IPS DF 6.9 (cell line): ENCODE data around the gene SIGLEC11.
"Not testable (repeated sequence)": the region's sequence is repeated elsewhere in the genome, so short reads cannot be mapped to it uniquely, and the experiment has no call there.

Experiments used
- DNase-seq: peaks from one replicate; pipeline ENCODE4 v3.0.0-alpha.2; 2013; ENCODE audit warnings: low read depth, low spot score
- H3K27ac ChIP-seq: one replicate; pipeline ENCODE4 v1.5.1; 2013; ENCODE audit warnings: low read length, control low read depth
- H3K27me3 ChIP-seq: 2 replicates; pipeline ENCODE4 v1.6.1; 2013; ENCODE audit warnings: mild to moderate bottlenecking, low read length; ENCODE audit not compliant: control insufficient read depth, insufficient read depth
- H3K36me3 ChIP-seq: 2 replicates; pipeline ENCODE4 v1.6.1; 2013; ENCODE audit warnings: low read length; ENCODE audit not compliant: control insufficient read depth, insufficient read depth
- H3K4me1 ChIP-seq: 2 replicates; pipeline ENCODE4 v1.6.1; 2013; ENCODE audit warnings: low read length; ENCODE audit not compliant: control insufficient read depth, insufficient read depth
- H3K4me3 ChIP-seq: 2 replicates; pipeline ENCODE4 v1.5.1; 2013; ENCODE audit warnings: mild to moderate bottlenecking, low read length
- H3K9me3 ChIP-seq: 2 replicates; pipeline ENCODE4 v1.6.1; 2013; ENCODE audit warnings: low read length, inconsistent platforms; ENCODE audit not compliant: control insufficient read depth, insufficient read depth
- WGBS: extraction: QIAGEN DNeasy Blood & Tissue Kit; methylation state at CpG from one replicate; pipeline ENCODE4 v1.1.7; 2013; ENCODE audit warnings: mixed read lengths, missing lambda C conversion rate; ENCODE audit not compliant: insufficient read length, insufficient coverage; 5-methylcytosine and 5-hydroxymethylcytosine counted together

Gene SIGLEC11

GRCh38 chr19:49968279-49968922, 7.4 kb upstream of the SIGLEC11 start:
- Histone ChIP-seq H3K9me3 (no peaks in the 10 kb centered on the region), H3K4me3 (no peak overlapping the region), H3K36me3 (no peaks in the 10 kb centered on the region), H3K4me1 (no peaks in the 10 kb centered on the region), H3K27ac (no peak overlapping the region), H3K27me3 (no peaks in the 10 kb centered on the region)
- no peak for DNase-seq
- no CpG with 5 or more reads among the region's 5 CpGs for WGBS

GRCh38 chr19:49959892-49960291, 1.1 kb downstream of the SIGLEC11 start:
- no CpG with 5 or more reads among the region's 12 CpGs for WGBS
- not testable (repeated sequence) for H3K36me3 ChIP-seq, H3K4me3 ChIP-seq, H3K4me1 ChIP-seq, DNase-seq, H3K27ac ChIP-seq, H3K9me3 ChIP-seq, H3K27me3 ChIP-seq

DNA sequence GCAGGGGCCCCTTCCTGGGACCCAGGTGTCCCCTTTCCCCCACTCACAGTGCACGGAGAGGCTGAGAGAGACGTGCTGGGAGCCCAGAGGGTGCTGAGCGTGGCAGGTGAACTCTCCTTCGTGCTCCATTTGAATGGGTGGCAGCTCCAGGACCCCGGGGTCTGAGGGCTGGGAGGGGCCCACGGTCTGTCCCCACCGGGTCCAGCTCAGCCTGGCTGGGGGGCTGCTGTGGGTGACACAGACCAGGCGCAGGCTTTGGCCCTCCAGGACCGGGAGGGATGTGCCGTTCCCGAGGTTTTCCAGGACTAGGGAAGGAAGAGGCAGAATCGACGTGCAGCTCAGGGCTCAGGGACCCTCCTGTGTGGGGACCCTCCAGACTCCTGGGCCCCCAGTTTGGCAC, 2.4 kb downstream of the SIGLEC11 start:
- H3K27ac ChIP-seq, H3K4me1 ChIP-seq, DNase-seq, H3K27me3 ChIP-seq, H3K36me3 ChIP-seq, H3K9me3 ChIP-seq, H3K4me3 ChIP-seq: not testable (repeated sequence)
- WGBS, result no CpG with 5 or more reads among the region's 13 CpGs

- no CpG with 5 or more reads among the region's 9 CpGs for WGBS
- not testable (repeated sequence) for H3K9me3 ChIP-seq, H3K27me3 ChIP-seq, DNase-seq, H3K4me3 ChIP-seq, H3K36me3 ChIP-seq, H3K27ac ChIP-seq, H3K4me1 ChIP-seq
Observed at GRCh38 chr19:49958144-49958543, 2.8 kb downstream of the SIGLEC11 start.

- Histone ChIP-seq H3K27ac (no peak overlapping the region), H3K36me3 (no peaks in the 10 kb centered on the region), H3K27me3 (no peaks in the 10 kb centered on the region), H3K4me3 (no peak overlapping the region), H3K9me3 (no peaks in the 10 kb centered on the region), H3K4me1 (peaks cover 2% of the 10 kb centered on the region)
- WGBS, result no CpG with 5 or more reads among the region's 10 CpGs
- no peak for DNase-seq
Observed at GRCh38 chr19:49957262-49957915, 3.6 kb downstream of the SIGLEC11 start.

DNA sequence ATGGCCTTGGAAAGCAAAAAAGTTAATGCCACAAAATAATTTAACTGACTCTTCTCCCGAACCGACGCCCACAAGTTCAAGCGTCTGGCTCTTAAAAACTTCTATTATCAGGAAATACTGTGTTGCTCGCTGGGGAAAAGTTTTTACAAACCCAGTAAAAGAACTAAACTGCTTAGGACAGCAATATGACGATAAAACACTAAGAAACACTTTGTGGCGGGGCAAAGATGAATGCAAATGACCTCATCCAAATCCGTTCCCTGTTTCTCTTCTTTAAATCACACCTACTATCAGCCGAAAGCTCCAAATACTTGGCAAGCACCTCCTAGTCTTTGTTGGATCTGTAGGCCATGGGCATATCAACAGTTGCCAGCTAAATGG, 4.9 kb downstream of the SIGLEC11 start:
- Histone ChIP-seq H3K4me1 (peaks cover 2% of the 10 kb centered on the region), H3K27ac (no peak overlapping the region), H3K9me3 (no peaks in the 10 kb centered on the region), H3K36me3 (no peaks in the 10 kb centered on the region), H3K27me3 (no peaks in the 10 kb centered on the region), H3K4me3 (no peak overlapping the region)
- no CpG with 5 or more reads among the region's 9 CpGs for WGBS
- DNase-seq, result no peak

GRCh38 chr19:49954933-49955332, 6.0 kb downstream of the SIGLEC11 start:
- no peaks in the 10 kb centered on the region for H3K27me3 ChIP-seq
- H3K4me1 ChIP-seq, result peaks cover 2% of the 10 kb centered on the region
- DNase-seq, result no peak
- no peak overlapping the region for H3K27ac ChIP-seq
- no CpG with 5 or more reads among the region's 11 CpGs for WGBS
- no peaks in the 10 kb centered on the region for H3K36me3 ChIP-seq
- no peaks in the 10 kb centered on the region for H3K9me3 ChIP-seq
- no peak overlapping the region for H3K4me3 ChIP-seq

DNA sequence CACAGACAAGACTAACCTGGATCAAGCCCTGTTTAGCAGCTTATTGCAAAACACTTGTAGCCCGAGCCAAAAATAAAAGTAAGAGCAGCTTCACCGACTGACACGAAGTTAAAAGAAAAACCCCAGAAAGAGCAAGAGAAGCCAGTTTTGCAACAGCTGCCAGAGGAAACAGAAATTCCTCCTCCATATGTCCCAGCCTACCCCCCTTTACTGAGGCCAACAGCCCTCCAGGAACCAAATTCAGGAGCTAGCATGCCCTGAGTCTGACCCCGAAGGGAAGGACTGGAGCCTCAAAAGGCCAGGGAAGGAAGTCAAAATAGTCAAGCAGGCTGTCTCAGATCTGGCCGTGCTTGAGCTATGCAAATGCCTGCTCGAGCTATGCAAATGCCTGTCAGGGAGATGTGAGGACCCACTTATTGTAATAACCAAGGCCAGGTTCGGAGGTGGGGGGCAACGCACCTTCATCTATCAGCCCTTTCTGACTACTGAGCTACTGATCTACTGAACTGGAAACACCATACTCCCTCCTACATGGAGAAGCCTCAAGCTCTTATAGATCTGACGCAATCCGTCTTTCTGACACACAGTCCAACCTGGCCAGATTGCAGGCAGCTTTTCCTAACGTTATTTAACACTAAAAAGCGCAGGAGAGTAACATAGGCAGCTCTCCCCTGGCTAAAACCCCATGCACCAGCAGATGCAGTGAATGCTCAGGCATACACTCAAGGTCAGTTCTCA, 6.7 kb downstream of the SIGLEC11 start:
- no CpG with 5 or more reads among the region's 12 CpGs for WGBS
- H3K27ac ChIP-seq, result no peak overlapping the region
- H3K9me3 ChIP-seq, result no peaks in the 10 kb centered on the region
- no peaks in the 10 kb centered on the region for H3K36me3 ChIP-seq
- peaks cover 2% of the 10 kb centered on the region for H3K4me1 ChIP-seq
- H3K4me3 ChIP-seq, result no peak overlapping the region
- no peaks in the 10 kb centered on the region for H3K27me3 ChIP-seq
- DNase-seq, result no peak

DNA sequence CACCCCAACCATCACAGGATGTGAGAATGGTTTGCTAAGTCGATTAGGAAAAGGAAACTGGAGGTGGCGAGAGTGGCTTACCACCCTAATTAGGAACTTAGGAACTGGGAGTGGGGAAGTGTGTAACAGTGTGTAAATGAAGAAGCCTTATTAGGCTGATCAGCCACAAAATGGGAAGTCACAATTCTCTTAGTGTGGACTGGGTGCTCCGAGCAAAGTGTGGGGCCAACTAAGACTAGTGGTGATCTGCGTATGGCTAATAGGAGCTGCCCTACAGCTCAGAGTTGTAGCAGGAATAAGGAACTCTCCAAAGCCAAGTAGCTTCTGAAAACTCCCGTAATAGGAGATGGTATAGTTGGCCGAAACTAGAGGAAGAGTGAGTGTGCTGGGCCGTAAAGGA, 7.6 kb downstream of the SIGLEC11 start:
- no peak for DNase-seq
- no peak overlapping the region for H3K4me3 ChIP-seq
- peaks cover 2% of the 10 kb centered on the region for H3K4me1 ChIP-seq
- H3K9me3 ChIP-seq, result no peaks in the 10 kb centered on the region
- H3K36me3 ChIP-seq, result no peaks in the 10 kb centered on the region
- WGBS, result no CpG with 5 or more reads among the region's 7 CpGs
- H3K27ac ChIP-seq, result no peak overlapping the region
- no peaks in the 10 kb centered on the region for H3K27me3 ChIP-seq

- WGBS, result no CpG with 5 or more reads among the region's 13 CpGs
- H3K27me3 ChIP-seq, result no peaks in the 10 kb centered on the region
- DNase-seq, result no peak
- no peak overlapping the region for H3K4me3 ChIP-seq
- H3K9me3 ChIP-seq, result no peaks in the 10 kb centered on the region
- no peak overlapping the region for H3K27ac ChIP-seq
- no peaks in the 10 kb centered on the region for H3K36me3 ChIP-seq
- no peaks in the 10 kb centered on the region; the same call in none of the 2 replicates for H3K4me1 ChIP-seq
Observed at GRCh38 chr19:49952906-49953305, 8.1 kb downstream of the SIGLEC11 start.
